Mesodermal cell (in vitro differentiated cells): Measurements from ENCODE around the gene TNS3.

ENCODE experiments used
- H3K27ac ChIP-seq: 2 replicates; pipeline ENCODE4 v1.7.0; 2013; ENCODE audit warnings: mild to moderate bottlenecking, low read depth, low read length, moderate library complexity; ENCODE audit not compliant: severe bottlenecking
- H3K36me3 ChIP-seq: 2 replicates; pipeline ENCODE4 v1.7.1; 2013; ENCODE audit warnings: mild to moderate bottlenecking, low read length, moderate library complexity; ENCODE audit not compliant: control insufficient read depth, insufficient read depth
- H3K4me1 ChIP-seq: one replicate; pipeline ENCODE4 v1.7.1; 2013; ENCODE audit warnings: mild to moderate bottlenecking, low read length; ENCODE audit not compliant: insufficient read depth, control insufficient read depth, poor library complexity, severe bottlenecking
- H3K4me3 ChIP-seq: 2 replicates; pipeline ENCODE4 v1.7.0; 2013; ENCODE audit warnings: low read length, control low read depth, mild to moderate bottlenecking; ENCODE audit not compliant: insufficient read depth, poor library complexity, severe bottlenecking; ENCODE audit errors: extremely low read depth
- H3K9me3 ChIP-seq: 2 replicates; pipeline ENCODE4 v1.7.1; 2013; ENCODE audit warnings: mild to moderate bottlenecking, low read length, moderate library complexity; ENCODE audit not compliant: control insufficient read depth
- WGBS, 2 experiments: methylation state at CpG; one replicate each; pipeline ENCODE4 v1.1.5; 2013; ENCODE audit warnings: missing lambda C conversion rate in 2 of 2; ENCODE audit not compliant: insufficient coverage in 2 of 2; 5-methylcytosine and 5-hydroxymethylcytosine counted together

Gene TNS3

DNA sequence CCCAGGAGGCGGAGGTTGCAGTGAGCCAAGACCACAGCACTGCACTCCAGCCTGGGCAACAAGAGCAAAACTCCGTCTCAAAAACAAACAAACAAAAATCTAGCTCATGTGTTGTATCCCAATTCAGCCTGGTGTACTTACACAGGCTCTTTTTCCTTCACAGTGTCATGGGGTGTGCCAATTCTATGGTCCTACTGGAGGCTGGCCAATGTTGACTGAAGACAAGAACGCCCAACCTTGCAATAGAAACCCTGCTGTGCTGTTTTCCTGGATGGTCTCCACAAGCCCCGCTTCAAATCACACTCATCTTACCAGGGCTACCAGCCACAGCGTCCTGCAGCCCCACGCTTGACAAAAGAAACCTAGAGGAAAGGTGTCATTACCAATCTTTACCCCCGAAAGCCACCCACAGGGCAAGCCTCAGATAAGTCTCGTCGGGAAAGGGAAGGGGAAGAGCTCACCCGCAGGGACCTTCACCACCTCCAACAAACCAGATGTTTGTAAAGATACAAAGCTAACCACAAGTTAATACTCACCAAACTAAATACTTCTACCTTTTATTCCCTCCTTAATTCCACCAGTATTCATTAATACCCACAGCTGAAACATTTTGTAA is 64.8 kb downstream of the TNS3 start:
- Histone ChIP-seq H3K9me3 (no peaks in the 10 kb centered on the region), H3K4me1 (peaks cover 55% of the 10 kb centered on the region)
- 88 to 92% methylated on average over 4 to 7 of the region's 10 CpGs for WGBS, 2 experiments

DNA sequence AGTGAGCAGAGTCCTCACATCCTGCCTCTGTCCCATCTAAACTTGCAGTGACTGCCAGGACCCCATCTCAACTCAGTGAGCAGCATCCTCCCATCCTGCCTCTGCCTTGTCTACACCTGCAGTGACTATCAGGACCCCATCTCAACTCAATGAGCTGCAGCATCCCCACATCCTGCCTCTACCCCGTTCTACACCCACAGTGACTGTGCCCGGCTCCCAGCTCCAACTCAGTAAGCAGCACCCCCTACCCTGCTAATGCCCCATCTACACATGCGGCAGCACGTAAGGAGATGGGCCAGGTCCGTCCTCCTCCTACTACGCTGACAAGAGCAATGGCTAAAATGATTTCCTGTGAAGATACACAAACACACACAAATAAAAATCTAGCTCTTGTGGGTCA is 65.5 kb downstream of the TNS3 start:
- no peak overlapping the region for H3K27ac ChIP-seq
- H3K4me3 ChIP-seq = no peak overlapping the region
- peaks cover 58% of the 10 kb centered on the region for H3K4me1 ChIP-seq
- H3K36me3 ChIP-seq = peaks cover 9% of the 10 kb centered on the region
- 90 to 100% methylated on average over 2 to 4 of the region's 6 CpGs for WGBS, 2 experiments
- no peaks in the 10 kb centered on the region for H3K9me3 ChIP-seq

More for the DNA sequence above, 64.8 kb downstream of the TNS3 start:
- H3K4me3 ChIP-seq = no peak overlapping the region
- H3K27ac ChIP-seq = no peak overlapping the region
- peaks cover 4% of the 10 kb centered on the region for H3K36me3 ChIP-seq

DNA sequence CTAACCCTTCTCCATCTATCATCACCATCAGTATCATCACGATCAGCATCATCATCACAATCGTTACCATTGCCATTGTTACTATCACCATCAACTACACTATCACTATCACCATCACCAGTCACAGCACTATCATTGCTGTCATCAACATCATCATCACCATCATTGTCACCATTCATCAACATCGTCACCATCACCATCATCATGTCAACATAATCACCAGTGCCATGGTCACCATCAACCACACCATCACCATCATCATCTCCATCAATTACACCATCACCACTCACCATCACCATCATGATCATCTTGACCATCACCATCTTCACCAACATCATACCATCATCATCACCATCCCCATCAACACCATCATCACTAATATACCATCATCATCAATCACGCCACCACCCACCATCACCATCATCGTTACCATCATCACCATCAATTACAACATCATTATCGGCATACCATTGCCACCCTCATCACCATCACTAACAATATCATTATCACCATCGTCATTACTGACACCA is 66.5 kb downstream of the TNS3 start:
- WGBS, 2 experiments = 96 to 99% methylated on average over 7 of the region's 7 CpGs
- H3K4me3 ChIP-seq = no peak overlapping the region
- peaks cover 52% of the 10 kb centered on the region for H3K4me1 ChIP-seq
- H3K27ac ChIP-seq = no peak overlapping the region
- H3K36me3 ChIP-seq = peaks cover 10% of the 10 kb centered on the region
- H3K9me3 ChIP-seq = no peaks in the 10 kb centered on the region

DNA sequence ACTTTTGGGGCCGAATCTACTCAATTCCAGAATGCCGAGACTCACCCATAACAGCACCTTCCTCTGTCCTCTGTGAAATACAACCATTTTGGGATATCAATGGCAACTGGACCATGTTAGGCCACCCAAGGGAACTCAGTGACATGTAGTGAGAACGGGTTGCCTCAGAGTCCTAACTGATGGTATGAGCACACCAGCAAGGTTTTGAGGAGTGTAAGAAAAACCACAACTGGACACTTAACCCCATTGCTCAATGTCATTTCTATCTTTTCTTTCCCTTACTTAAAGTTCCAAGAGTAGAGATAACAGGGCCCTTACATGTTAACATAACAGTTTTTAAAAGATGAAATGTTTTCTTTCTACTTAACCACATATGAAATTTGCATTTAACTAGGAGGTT is 67.1 kb downstream of the TNS3 start:
- WGBS, 2 experiments = 93 to 100% methylated on average over 2 to 3 of the region's 3 CpGs
- peak overlapping the region; percentile 66 for H3K27ac ChIP-seq
- H3K4me1 ChIP-seq = peaks cover 53% of the 10 kb centered on the region
- peaks cover 10% of the 10 kb centered on the region for H3K36me3 ChIP-seq
- H3K4me3 ChIP-seq = no peak overlapping the region
- H3K9me3 ChIP-seq = no peaks in the 10 kb centered on the region

DNA sequence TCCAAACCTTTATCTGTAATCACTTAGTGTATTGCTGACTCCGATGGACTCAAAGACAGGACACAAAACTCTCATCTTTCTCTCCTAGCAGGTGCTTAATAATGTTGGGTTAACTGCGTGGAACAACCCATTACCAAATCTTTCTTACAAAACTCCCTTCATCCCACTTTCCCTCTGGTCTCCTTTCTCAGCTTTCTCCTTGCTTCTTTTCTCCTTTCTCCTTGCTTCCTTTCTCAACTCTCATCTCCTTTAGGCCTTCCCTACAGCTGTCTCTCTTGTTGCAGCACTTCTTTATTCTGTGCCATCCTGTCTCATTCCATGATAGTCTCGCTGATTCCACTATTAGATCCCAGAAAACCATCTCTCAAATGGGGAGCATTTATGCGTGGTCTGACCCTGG is 67.5 kb downstream of the TNS3 start:
- Histone ChIP-seq H3K4me3 (no peak overlapping the region), H3K36me3 (peaks cover 14% of the 10 kb centered on the region), H3K27ac (peak overlapping the region; percentile 66), H3K4me1 (peaks cover 49% of the 10 kb centered on the region), H3K9me3 (peaks cover 1% of the 10 kb centered on the region)
- WGBS, 2 experiments = 95 to 96% methylated on average over 4 of the region's 4 CpGs

DNA sequence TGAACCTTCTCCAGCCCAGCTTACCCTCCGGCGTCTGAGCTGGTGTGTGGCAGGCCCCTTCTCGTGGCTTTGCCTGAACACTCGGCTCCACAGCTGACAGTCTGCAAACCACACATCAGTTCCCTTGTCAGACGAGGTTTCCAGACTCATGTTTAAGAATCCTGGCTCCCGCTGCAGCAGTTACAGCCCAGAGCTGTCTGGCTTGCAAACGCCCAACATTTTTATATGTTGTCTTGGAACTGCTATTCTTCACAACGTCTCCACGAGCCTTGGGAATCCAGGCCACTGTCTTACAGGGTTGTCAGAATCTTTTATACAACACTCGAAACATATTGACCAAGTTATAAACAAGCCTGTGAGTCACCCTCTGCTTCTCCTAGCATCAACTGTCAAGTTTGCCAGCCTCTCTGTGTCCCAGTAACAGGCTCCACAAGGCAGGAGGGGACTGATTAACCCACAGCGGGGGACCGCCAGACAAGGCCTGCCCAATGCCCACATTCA is 68.1 kb downstream of the TNS3 start:
- Histone ChIP-seq H3K4me3 (no peak overlapping the region), H3K9me3 (peaks cover 7% of the 10 kb centered on the region), H3K4me1 (peaks cover 45% of the 10 kb centered on the region), H3K27ac (peak overlapping the region; percentile 66), H3K36me3 (peaks cover 19% of the 10 kb centered on the region)
- 62 to 65% methylated on average over 9 to 10 of the region's 12 CpGs for WGBS, 2 experiments

DNA sequence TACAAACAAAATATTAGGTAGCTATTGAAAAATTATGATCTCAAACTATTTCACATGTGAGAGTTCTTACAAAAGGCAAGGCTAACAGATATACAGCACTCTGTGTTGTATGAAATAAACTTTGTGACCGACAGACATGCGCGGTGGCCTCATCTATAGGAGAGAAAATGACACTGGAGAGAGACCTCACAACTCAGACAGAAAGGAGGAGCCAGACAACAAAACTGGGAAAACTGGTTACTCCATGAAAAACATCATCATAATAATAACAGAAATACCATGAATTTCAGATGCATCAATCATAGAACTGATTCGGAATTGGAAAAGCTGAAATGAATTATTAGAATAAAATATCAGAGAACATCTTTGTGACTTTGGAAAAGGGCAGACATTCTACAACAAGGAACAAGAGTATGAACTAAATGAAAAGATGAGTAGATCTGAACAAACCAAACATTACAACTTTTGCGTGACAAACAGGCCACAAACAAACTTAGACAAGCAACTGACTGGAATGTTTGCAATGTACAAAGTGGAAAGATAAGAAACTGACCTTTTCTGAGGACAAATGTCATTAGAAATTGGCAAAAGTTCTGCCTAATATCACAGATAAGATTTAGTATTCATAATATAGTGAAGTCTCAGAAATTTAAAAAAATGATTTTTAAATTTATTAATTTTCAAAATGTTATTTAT is 69.3 kb downstream of the TNS3 start:
- Histone ChIP-seq H3K4me1 (peaks cover 48% of the 10 kb centered on the region), H3K27ac (peak overlapping the region; percentile 18), H3K9me3 (peaks cover 8% of the 10 kb centered on the region), H3K36me3 (peaks cover 23% of the 10 kb centered on the region), H3K4me3 (no peak overlapping the region)
- WGBS, 2 experiments = 88 to 100% methylated on average over 2 to 3 of the region's 5 CpGs

DNA sequence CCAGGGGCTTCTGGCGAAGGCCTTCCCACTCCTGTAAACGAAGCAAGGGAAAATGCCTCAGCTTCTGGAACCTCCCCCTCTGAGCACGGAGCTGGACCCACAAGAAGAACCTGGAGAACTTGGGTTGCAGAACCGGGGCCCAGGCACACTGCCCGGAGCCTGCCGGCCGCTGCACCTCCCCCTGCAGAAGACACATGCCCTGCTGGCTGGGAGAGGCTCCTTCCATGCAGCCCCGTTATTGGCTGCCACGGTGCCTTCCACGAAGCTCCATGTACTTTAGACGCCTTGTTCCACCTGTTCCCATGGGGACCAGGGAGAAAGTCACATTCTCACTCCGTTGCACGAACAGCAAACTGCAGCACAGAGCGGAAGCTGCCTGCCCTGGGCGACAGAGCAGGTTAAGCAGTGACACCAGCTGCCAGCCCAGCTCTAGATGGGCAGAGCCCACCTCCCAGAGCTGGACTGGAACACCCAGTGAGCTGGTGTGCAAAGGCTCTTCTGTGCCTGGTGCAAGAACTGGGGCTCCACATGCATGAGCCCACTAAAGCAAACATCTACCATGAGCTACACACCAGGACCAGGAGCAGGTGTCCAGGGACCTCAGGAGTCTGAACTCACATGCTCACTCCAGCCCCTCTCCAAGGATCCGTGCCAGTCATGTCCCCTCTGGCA is 70.1 kb downstream of the TNS3 start:
- H3K36me3 ChIP-seq = peaks cover 19% of the 10 kb centered on the region
- H3K4me1 ChIP-seq = peaks cover 55% of the 10 kb centered on the region
- no peak overlapping the region for H3K4me3 ChIP-seq
- H3K9me3 ChIP-seq = peaks cover 8% of the 10 kb centered on the region
- WGBS, 2 experiments = 92 to 96% methylated on average over 14 to 15 of the region's 16 CpGs
- no peak overlapping the region for H3K27ac ChIP-seq

DNA sequence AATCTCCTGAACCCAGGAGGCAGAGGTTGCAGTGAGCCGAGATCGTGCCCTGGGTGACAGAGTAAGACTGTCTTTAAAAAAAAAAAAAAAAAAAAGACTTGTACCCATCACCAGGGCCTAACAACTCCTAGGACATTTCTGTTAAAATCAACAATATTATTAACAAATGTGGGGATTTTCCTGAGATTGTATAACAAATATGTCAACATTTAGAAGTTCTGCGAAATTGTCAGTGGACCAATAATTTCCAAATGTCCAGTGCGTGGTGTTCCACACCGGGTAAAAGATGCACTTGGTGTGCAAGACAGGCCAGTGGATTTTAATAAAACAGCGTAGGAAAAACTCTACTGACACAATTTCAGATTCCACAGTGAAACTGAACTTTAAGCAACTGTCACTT is 71.1 kb downstream of the TNS3 start:
- Histone ChIP-seq H3K27ac (no peak overlapping the region), H3K4me1 (peaks cover 57% of the 10 kb centered on the region), H3K36me3 (peaks cover 25% of the 10 kb centered on the region), H3K9me3 (peaks cover 8% of the 10 kb centered on the region), H3K4me3 (no peak overlapping the region)
- 95 to 100% methylated on average over 3 of the region's 6 CpGs for WGBS, 2 experiments

DNA sequence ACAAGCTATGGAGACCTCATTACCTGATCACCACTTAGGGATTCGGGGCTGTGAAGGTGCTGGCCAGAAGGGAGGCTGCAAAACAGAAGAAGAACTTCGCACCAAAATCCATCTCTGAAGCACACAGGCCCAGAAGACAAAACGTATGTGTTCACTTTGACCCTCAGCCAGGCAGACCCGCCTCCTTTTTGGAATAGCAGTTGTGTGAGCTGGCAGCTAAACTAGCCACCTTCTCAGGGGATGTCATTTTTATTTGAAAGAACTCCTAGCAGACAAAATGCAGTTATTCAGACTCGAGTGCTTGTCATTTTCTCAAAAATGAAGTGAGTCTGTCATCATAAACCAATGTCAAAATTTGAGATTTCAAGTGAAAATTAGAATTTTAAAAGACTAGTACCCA is 71.7 kb downstream of the TNS3 start:
- Histone ChIP-seq H3K36me3 (peaks cover 29% of the 10 kb centered on the region), H3K27ac (no peak overlapping the region), H3K9me3 (peaks cover 8% of the 10 kb centered on the region), H3K4me1 (peaks cover 57% of the 10 kb centered on the region), H3K4me3 (no peak overlapping the region)
- 92% methylated on average over 5 of the region's 5 CpGs; no CpG with 5 or more reads in 1 of the 2 experiments for WGBS, 2 experiments
